GM18508 (cell line): ENCODE data around the gene PLB1.
"Not testable (repeated sequence)": the region's sequence is repeated elsewhere in the genome, so short reads cannot be mapped to it uniquely, and the experiment has no call there.

Source experiments
- ATAC-seq: cut with Tn5 transposase; IDR thresholded peaks from one replicate; pipeline ENCODE4 v1.9.1; 2021; ENCODE audit warnings: moderate number of reproducible peaks; ENCODE audit not compliant: insufficient read depth, unreplicated experiment

Gene PLB1

GRCh38 chr2:28654663-28655320 lies 158.9 kb downstream of the PLB1 start:
- no peak for ATAC-seq

- no peak for ATAC-seq
These were observed 161.2 kb downstream of the PLB1 start for GRCh38 chr2:28656937-28657615.

GRCh38 chr2:28658369-28658768 lies 162.5 kb downstream of the PLB1 start:
- ATAC-seq = no peak

- no peak for ATAC-seq
These were observed 163.3 kb downstream of the PLB1 start for GRCh38 chr2:28659127-28659526.

GRCh38 chr2:28661589-28662001 lies 165.7 kb downstream of the PLB1 start:
- ATAC-seq = no peak

GRCh38 chr2:28662044-28662443 lies 166.2 kb downstream of the PLB1 start:
- no peak for ATAC-seq

- ATAC-seq = no peak
These were observed 166.8 kb downstream of the PLB1 start for GRCh38 chr2:28662468-28663181.

GRCh38 chr2:28663359-28663758 lies 167.5 kb downstream of the PLB1 start:
- ATAC-seq = no peak

- no peak for ATAC-seq
These were observed 168.4 kb downstream of the PLB1 start for GRCh38 chr2:28664120-28664842.

- ATAC-seq = no peak
These were observed 169.3 kb downstream of the PLB1 start for GRCh38 chr2:28665041-28665704.

- not testable (repeated sequence) for ATAC-seq
These were observed 170.0 kb downstream of the PLB1 start for GRCh38 chr2:28665811-28666377.

- ATAC-seq = no peak
These were observed 170.8 kb downstream of the PLB1 start for GRCh38 chr2:28666496-28667184.

GRCh38 chr2:28667261-28667660 lies 171.4 kb downstream of the PLB1 start:
- ATAC-seq = no peak

- no peak for ATAC-seq
These were observed 172.4 kb downstream of the PLB1 start for GRCh38 chr2:28668106-28668814.

GRCh38 chr2:28668880-28669279 lies 173.0 kb downstream of the PLB1 start:
- no peak for ATAC-seq

- no peak for ATAC-seq
These were observed 175.0 kb downstream of the PLB1 start for GRCh38 chr2:28670856-28671255.

GRCh38 chr2:28673338-28673737 lies 177.5 kb downstream of the PLB1 start:
- no peak for ATAC-seq

GRCh38 chr2:28674062-28674712 lies 178.3 kb downstream of the PLB1 start:
- no peak for ATAC-seq
